Aorta (tissue), 5 donors: ENCODE results near the gene NPR2. TPM values are rescaled to one million over a fixed set of nuclear protein-coding genes. Genes with fewer than 3 reads are reported as not detected.
A peak's percentile ranks its signal among the peaks of the same experiment; 100 is the strongest.

Experiments used
- ATAC-seq: fragments of 200-7000 bp; cut with Tn5 transposase; one replicate; pipeline ENCODE4 v1.9.1; 2022; ENCODE audit warnings: moderate library complexity; ENCODE audit not compliant: low FRiP score
- DNase-seq, 2 donors: peaks; one replicate each; pipeline ENCODE4 v3.0.0-alpha.2; 2020
- H3K27ac ChIP-seq, 2 donors: one replicate each; pipeline ENCODE4 v1.5.1; 2013; ENCODE audit warnings: low read length in 2 of 2, mild to moderate bottlenecking in 2 of 2, moderate library complexity in 2 of 2, control low read depth in 1 of 2, inconsistent platforms in 1 of 2, low read depth in 1 of 2
- H3K27me3 ChIP-seq, 2 donors: one replicate each; pipeline ENCODE4 v1.6.1; 2013; ENCODE audit warnings: control low read depth in 1 of 2, low read length in 1 of 2, mild to moderate bottlenecking in 1 of 2, moderate library complexity in 1 of 2; ENCODE audit not compliant: insufficient read depth in 2 of 2, control insufficient read depth in 1 of 2
- H3K36me3 ChIP-seq, 2 donors: one replicate each; pipeline ENCODE4 v1.6.1; 2013; ENCODE audit warnings: control low read depth in 1 of 2, low read length in 1 of 2, mild to moderate bottlenecking in 1 of 2; ENCODE audit not compliant: insufficient read depth in 2 of 2, control insufficient read depth in 1 of 2
- H3K4me1 ChIP-seq, 2 donors: one replicate each; pipeline ENCODE4 v1.6.1; 2013; ENCODE audit warnings: low read length in 2 of 2, control low read depth in 1 of 2, mild to moderate bottlenecking in 1 of 2, moderate library complexity in 1 of 2; ENCODE audit not compliant: insufficient read depth in 2 of 2, control insufficient read depth in 1 of 2
- H3K4me3 ChIP-seq, 2 donors: one replicate each; pipeline ENCODE4 v1.5.1; 2013; ENCODE audit warnings: low read length in 2 of 2, control low read depth in 1 of 2, mild to moderate bottlenecking in 1 of 2
- H3K9me3 ChIP-seq: one replicate; pipeline ENCODE4 v1.6.1; 2013; ENCODE audit warnings: mild to moderate bottlenecking, low read length; ENCODE audit not compliant: control insufficient read depth
- whole genome bisulfite sequencing, 2 donors: extraction: QIAGEN DNeasy Blood & Tissue Kit; methylation state at CpG; one replicate each; pipeline ENCODE4 v1.1.7; 2013; 5-methylcytosine and 5-hydroxymethylcytosine counted together
- intact Hi-C, 2 donors: fragments of 100-400 bp; cut with DNase I; formaldehyde crosslinking; loops; one replicate each; pipeline versions ENCODE4 v1.14.2 to v1.15.0; 2022
- polyA plus RNA-seq, 2 donors: library from polyadenylated mRNA; stranded (reverse); fragments of 200-250 nt; gene quantifications; one replicate each; pipeline ENCODE4 v1.2.3, GENCODE V29; 2013
- total RNA-seq, 2 donors: library from RNA; stranded (reverse); fragmentation: NEBNext Ultra II Directional; extraction: Animal tissue kit (Norgen Biotek cat#: 25700); gene quantifications; one replicate each; pipeline ENCODE4 v1.2.1, GENCODE V29; 2021
- donor health status: healthy with polysubstance abuse.
- donor health status: Bipolar disorder and iron deficiency.
- donor health status: DM: no; HTN: no; CAD: no.
- donor health status: DM: no; HTN: no; CAD: no.
- donor health status: DM: yes; HTN: yes; CAD: no.

NPR2 gene
- total and polyA plus RNA-seq, 4 donors, result 13.3 to 85.0 (median 42.7) TPM

DNA sequence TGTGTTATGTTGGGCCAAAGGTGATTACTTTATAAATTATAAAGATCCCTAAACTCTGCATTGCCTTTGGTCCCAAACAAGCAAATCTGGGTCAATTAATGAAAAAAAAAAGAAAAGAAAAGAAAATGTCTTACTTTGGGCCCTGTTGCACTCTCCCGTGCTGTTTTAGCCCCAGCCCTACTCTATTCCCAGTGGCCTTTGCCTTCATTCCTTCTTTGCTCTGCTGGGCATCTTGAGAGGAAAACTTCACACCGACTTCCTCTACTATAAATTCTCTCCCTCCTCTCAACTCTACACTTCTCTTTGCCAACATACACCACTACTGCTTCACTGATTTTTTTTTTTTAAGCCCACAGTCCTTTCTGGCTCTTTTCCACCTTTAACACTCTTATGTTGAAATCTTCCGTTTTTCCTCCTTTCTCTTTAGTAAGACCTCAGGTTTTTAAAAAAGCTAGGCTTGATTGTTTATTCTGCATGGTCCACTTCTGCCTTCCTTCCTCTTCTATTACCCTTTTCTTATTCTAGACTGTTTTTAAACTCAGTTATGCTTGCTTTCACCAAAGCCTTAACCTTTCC, 32.8 kb upstream of the NPR2 start:
- Histone ChIP-seq H3K27ac (peak overlapping the region in 1 of 2 donors; percentile 72), H3K4me1 (no peaks in the 10 kb centered on the region), H3K9me3 (no peaks in the 10 kb centered on the region), H3K27me3 (no peaks in the 10 kb centered on the region), H3K36me3 (no peaks in the 10 kb centered on the region), H3K4me3 (no peak overlapping the region)
- no peak for DNase-seq
- 0 to 2% methylated on average over 3 of the region's 3 CpGs for WGBS, 2 donors
- peak; percentile 65 for ATAC-seq
- intact Hi-C loops, result no loop called here

DNA sequence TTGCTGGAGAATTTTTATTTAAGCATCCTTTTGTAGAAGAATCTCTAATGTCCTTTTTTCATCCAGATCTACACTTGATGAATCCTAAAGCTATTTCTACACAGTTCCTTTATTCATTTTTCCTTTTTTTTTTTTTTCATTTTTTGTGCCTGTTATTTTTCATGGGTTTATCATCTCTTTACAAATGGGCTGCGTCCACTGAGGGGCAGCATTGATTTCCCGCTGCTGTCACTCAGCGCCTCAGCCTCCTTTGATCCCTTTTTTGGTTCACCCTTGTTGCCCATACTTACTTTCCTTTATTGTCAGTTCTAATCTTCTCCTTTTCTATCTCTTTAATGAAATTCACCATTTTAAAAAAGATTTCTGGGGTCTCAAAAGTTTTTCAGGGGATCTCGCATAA, 31.6 kb upstream of the NPR2 start:
- H3K9me3 ChIP-seq, result no peaks in the 10 kb centered on the region
- no peaks in the 10 kb centered on the region for H3K27me3 ChIP-seq
- DNase-seq (no peak), ATAC-seq (no peak)
- H3K27ac ChIP-seq, result no peak overlapping the region
- 97% methylated on average over 4 of the region's 4 CpGs for WGBS, 2 donors
- no peaks in the 10 kb centered on the region for H3K4me1 ChIP-seq
- H3K4me3 ChIP-seq, result no peak overlapping the region
- H3K36me3 ChIP-seq, result no peaks in the 10 kb centered on the region
- intact Hi-C loops, result no loop called here

DNA sequence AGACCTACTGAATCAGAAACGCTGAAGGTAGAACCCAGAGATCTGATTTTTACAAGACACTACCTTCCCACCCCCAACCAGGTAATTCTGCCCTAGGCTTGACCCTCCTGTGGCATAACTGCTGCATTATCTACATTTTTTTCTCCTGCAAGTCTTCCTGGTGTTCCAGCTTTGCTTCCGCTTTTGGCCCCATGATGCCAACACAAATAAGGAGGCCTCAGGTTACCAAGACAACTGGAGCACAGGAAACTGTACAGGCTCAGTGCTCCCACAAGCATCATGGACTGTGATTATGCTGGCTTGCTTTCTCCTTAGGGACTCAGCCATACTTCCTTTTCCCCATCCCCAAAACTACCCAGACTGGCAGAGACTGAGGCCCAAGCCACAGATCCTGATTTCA, 30.7 kb upstream of the NPR2 start:
- DNase-seq (peak in 1 of 2 donors; percentile 68), ATAC-seq (no peak)
- WGBS, 2 donors, result 20 to 31% methylated on average over 2 of the region's 2 CpGs
- H3K4me1 ChIP-seq, result no peaks in the 10 kb centered on the region
- no peaks in the 10 kb centered on the region for H3K9me3 ChIP-seq
- H3K27me3 ChIP-seq, result no peaks in the 10 kb centered on the region
- H3K4me3 ChIP-seq, result no peak overlapping the region
- intact Hi-C loops, result no loop called here
- no peaks in the 10 kb centered on the region for H3K36me3 ChIP-seq
- H3K27ac ChIP-seq, result peak overlapping the region in 1 of 2 donors; percentile 40

DNA sequence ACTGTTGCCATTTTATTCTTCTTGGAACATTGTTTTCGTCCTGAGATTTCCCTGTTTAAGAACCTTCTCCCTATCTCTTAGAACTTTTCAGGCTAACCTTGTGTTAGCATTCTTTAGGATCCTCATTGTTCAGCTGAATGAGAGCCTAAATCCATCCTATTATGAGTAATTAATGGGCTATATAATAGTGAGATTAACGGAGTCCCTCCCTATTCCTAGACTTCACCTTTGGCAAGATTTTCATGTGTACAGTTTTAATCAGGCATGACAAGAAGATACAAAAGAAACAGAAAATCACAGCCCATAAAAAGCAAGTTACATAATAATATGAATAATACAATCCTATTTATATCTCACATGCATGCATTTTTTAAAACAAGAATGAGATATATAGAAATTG, 28.2 kb upstream of the NPR2 start:
- H3K27me3 ChIP-seq, result no peaks in the 10 kb centered on the region
- no peak overlapping the region for H3K27ac ChIP-seq
- intact Hi-C loops, result no loop called here
- no peaks in the 10 kb centered on the region for H3K4me1 ChIP-seq
- 91 to 92% methylated on average over 2 of the region's 2 CpGs for WGBS, 2 donors
- H3K36me3 ChIP-seq, result no peaks in the 10 kb centered on the region
- H3K9me3 ChIP-seq, result no peaks in the 10 kb centered on the region
- H3K4me3 ChIP-seq, result no peak overlapping the region
- DNase-seq (no peak), ATAC-seq (no peak)

DNA sequence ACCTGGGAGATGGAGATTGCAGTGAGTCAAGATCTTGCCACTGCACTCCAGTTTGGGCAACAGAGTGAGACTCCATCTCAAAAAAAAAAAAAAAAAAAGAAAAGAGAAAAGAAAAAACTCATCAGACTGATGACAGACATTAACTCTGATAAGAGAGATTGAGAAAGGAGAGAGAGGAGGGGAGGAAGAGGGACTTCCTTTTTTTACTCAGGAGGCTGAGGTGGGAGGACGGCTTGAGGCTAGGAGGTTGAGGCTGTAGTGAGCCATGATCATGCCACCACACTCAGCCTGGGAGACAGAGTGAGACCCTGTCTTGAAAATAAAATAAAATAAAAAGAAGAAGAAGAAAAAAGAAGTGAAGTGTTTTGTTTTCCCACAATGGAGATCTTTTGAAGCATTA, 27.6 kb upstream of the NPR2 start:
- H3K36me3 ChIP-seq, result no peaks in the 10 kb centered on the region
- 96 to 100% methylated on average over 1 of the region's 1 CpG for WGBS, 2 donors
- H3K27me3 ChIP-seq, result no peaks in the 10 kb centered on the region
- ATAC-seq (no peak), DNase-seq (no peak)
- no peaks in the 10 kb centered on the region for H3K4me1 ChIP-seq
- intact Hi-C loops, result no loop called here
- H3K27ac ChIP-seq, result no peak overlapping the region
- H3K9me3 ChIP-seq, result no peaks in the 10 kb centered on the region
- no peak overlapping the region for H3K4me3 ChIP-seq

DNA sequence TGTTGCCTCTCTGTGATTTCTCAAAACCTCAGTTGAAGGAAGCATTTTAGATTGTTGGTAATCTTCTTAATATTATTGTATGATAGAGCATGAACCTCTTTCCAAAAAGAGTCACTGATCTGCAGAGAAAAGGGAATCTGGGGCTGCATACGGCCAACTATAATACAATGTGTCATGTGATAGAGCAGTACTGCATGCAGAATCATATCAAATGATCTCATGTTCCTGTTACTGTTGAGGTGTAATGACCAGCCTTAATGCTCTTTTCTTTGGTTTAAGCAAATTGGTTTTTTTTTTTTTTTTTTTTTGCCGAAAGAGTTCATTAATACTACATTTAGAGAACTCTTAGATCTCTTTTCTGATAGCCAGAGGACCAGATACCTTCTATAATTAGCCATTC, 24.4 kb upstream of the NPR2 start:
- intact Hi-C loops, result no loop called here
- Histone ChIP-seq H3K27me3 (no peaks in the 10 kb centered on the region), H3K27ac (no peak overlapping the region), H3K36me3 (no peaks in the 10 kb centered on the region), H3K9me3 (no peaks in the 10 kb centered on the region), H3K4me1 (peaks cover 0 to 1% of the 10 kb centered on the region in 2 donors), H3K4me3 (no peak overlapping the region)
- no peak for DNase-seq
- ATAC-seq, result no peak
- 84 to 91% methylated on average over 2 of the region's 2 CpGs for WGBS, 2 donors

DNA sequence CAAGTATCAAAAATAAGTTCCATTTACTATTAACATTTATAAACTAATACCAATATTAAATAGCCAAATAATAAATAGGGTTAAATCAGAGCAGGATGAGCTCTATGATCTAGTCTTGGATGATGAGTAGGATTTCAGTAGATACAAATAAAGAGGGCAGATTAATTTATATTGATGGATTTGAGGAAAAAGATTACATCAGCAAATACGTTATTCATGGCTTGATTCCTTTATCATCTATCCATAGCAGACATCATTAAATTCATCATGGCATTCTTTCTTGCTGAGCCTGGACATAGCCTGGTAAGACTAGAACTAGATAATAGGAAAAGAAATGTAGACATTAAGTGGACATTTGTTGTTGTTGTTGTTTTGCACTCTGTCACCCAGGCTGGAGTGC, 23.9 kb upstream of the NPR2 start:
- Histone ChIP-seq H3K27me3 (no peaks in the 10 kb centered on the region), H3K27ac (no peak overlapping the region), H3K4me3 (no peak overlapping the region), H3K36me3 (no peaks in the 10 kb centered on the region), H3K4me1 (peaks cover 0 to 1% of the 10 kb centered on the region in 2 donors), H3K9me3 (no peaks in the 10 kb centered on the region)
- ATAC-seq (no peak), DNase-seq (no peak)
- intact Hi-C loops, result no loop called here
- WGBS, 2 donors, result 90 to 92% methylated on average over 1 of the region's 1 CpG

DNA sequence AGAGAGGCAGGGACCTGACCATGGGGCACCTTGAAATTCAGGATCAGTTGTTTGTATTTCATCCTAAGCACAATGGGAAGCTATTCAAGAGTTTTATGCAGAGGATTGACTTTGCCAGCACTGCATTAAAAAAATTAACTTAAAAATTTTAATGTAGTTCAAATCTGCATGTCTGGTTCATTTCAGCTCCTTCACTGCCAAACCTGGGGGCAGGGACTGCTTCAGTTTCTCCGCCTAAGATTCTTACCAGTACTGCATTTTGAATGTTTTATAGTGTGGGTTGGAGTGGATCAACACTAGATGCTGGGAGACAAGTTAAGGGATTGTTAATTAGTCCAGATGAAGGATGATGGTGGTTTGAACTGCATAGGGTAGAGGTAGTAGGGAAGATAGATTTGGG, 21.6 kb upstream of the NPR2 start:
- no peaks in the 10 kb centered on the region for H3K27me3 ChIP-seq
- peaks cover 0 to 1% of the 10 kb centered on the region in 2 donors for H3K4me1 ChIP-seq
- no peaks in the 10 kb centered on the region for H3K36me3 ChIP-seq
- no peak overlapping the region for H3K27ac ChIP-seq
- intact Hi-C loops, result no loop called here
- no peak overlapping the region for H3K4me3 ChIP-seq
- DNase-seq, result no peak
- no peak for ATAC-seq
- no peaks in the 10 kb centered on the region for H3K9me3 ChIP-seq
- WGBS, 2 donors, result 97 to 98% methylated on average over 1 of the region's 1 CpG

DNA sequence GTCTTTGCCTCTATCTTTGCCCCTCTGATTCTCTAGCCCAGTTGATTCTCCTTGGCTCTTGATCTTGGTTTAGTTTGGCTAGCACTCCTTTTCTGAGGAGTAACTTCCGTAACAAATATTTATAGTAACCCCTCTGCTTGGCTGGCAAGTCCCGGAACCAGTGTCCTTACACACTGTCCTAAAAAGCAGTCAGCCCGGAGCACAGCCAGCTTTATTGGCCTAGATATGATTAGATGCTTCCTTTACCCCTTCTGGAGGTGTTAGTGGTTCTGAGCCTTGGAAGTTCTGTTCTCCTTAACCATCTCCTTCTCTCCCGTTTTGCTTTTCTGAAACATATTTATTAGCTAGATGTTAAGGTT, 20.3 kb upstream of the NPR2 start:
- 2 to 4% methylated on average over 4 of the region's 4 CpGs for WGBS, 2 donors
- ATAC-seq, result peak; percentile 66
- Histone ChIP-seq H3K36me3 (no peaks in the 10 kb centered on the region), H3K9me3 (no peaks in the 10 kb centered on the region), H3K4me1 (peaks cover 0 to 1% of the 10 kb centered on the region in 2 donors), H3K4me3 (no peak overlapping the region), H3K27me3 (no peaks in the 10 kb centered on the region), H3K27ac (peak overlapping the region in 1 of 2 donors; percentile 40)
- DNase-seq, result no peak
- intact Hi-C loops, result no loop called here
